MCF 10A (cell line): ENCODE measurements around the gene TCEANC2. TPM values are rescaled to one million over a fixed set of nuclear protein-coding genes. Genes with fewer than 3 reads are reported as not detected.

ENCODE experiments used
- BruUV-seq: library from RNA; stranded (reverse); fragments of 400-500 nt; replicated peaks from 2 replicates; lab custom pipeline; 2021; lab: Mats Ljungman, UMichigan
- CTCF ChIA-PET: fragments of 300-600 bp; sonication (Branson Sonifier 250); formaldehyde crosslinking; extraction: SDS; loops from one replicate; lab custom pipeline; 2021; ENCODE audit warnings: antibody characterized with exemption, inconsistent platforms; lab: Yijun Ruan, JAX
- POLR2A ChIA-PET: fragments of 300-600, 350-650 bp; sonication (Branson Sonifier 250); formaldehyde crosslinking; extraction: SDS; loops from one replicate; lab custom pipeline; 2020; ENCODE audit warnings: antibody characterized with exemption, inconsistent platforms; lab: Yijun Ruan, JAX
- DNase-seq: peaks from one replicate; pipeline ENCODE4 v3.0.0-alpha.2; 2018; ENCODE audit not compliant: unreplicated experiment
- H3K27ac Mint-ChIP-seq: one replicate; pipeline ENCODE4 v1.8.0; 2022; ENCODE audit warnings: mild to moderate bottlenecking, low read depth, mixed read lengths; ENCODE audit not compliant: unreplicated experiment
- H3K27me3 Mint-ChIP-seq: one replicate; pipeline ENCODE4 v1.8.0; 2022; ENCODE audit warnings: mixed read lengths; ENCODE audit not compliant: insufficient read depth, unreplicated experiment
- H3K36me3 Mint-ChIP-seq: one replicate; pipeline ENCODE4 v1.8.0; 2022; ENCODE audit warnings: mild to moderate bottlenecking, moderate library complexity, mixed read lengths; ENCODE audit not compliant: insufficient read depth, unreplicated experiment
- H3K4me1 Mint-ChIP-seq: one replicate; pipeline ENCODE4 v1.8.0; 2022; ENCODE audit warnings: mixed read lengths; ENCODE audit not compliant: insufficient read depth, unreplicated experiment
- H3K4me3 Mint-ChIP-seq: one replicate; pipeline ENCODE4 v1.8.0; 2022; ENCODE audit warnings: mild to moderate bottlenecking, moderate library complexity, mixed read lengths; ENCODE audit not compliant: unreplicated experiment
- H3K9me3 Mint-ChIP-seq: one replicate; pipeline ENCODE4 v1.8.0; 2022; ENCODE audit warnings: mixed read lengths; ENCODE audit not compliant: unreplicated experiment
- intact Hi-C: fragments of 100-400 bp; cut with micrococcal nuclease; formaldehyde crosslinking; loops from 2 replicates; pipeline ENCODE4 v1.14.1; 2022
- total RNA-seq: library from RNA; stranded (reverse); gene quantifications from 2 replicates; pipeline ENCODE4 v1.2.3, GENCODE V29; 2022
- TF ChIP-seq, protein P1 (sequence below): fragments of 200-600 bp; IDR thresholded peaks from one replicate; pipeline ENCODE4 v1.8.0; 2022; ENCODE audit warnings: antibody characterized with exemption, mild to moderate bottlenecking; ENCODE audit not compliant: unreplicated experiment

Gene TCEANC2
- total RNA-seq, 1 experiment from 2014 or later, result 3.6 TPM

DNA sequence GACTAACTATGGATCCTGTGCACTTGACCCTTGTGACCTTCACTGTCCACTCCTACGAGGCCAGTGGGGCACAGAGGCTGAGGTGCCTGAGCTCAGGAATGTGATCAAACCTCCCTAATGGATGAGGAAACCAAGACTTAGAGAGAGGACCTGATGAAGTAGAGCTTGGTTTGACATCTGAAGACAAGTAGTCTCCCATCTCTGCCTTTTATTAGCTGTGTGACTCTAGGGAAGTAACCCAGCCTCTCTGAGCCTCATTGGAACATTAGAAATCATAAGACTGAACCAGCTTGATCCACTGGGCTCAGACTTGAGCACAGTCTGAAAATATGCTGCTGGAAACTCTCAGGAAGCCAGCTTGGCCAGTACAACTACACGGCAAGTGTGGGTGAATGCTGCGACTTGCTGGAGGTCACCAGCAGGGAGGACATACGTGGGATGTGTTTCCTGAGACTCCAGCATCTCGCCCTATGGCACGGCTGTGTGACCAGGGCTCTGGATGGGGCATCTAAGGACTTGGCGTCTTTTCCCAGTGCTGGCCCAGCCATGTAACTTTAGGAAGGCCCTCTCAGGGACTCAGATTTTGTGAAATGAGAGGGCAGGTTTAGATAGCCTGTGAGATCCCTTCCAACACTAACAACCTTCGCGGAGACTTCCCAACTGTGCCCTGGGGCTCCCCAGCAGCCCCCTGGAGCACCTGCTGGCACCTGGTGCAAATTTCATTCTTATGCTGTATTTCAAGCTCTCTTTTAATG is 88.9 kb downstream of the TCEANC2 start:
- BruUV-seq, result no TSS peak
- ChIA-PET CTCF (interaction anchor here (0.5 to 0.6 kb wide), 2 partner anchors 21 to 397 kb away, joined by 3 read pairs; no protein-coding TSS in a partner anchor), POLR2A (interaction anchor here (0.6 to 1.7 kb wide), 2 partner anchors 58 to 681 kb away, joined by 3 to 4 read pairs; partner anchors contain the start of genes CYB5RL and MRPL37)
- Mint-ChIP-seq H3K9me3 (no peaks in the 10 kb centered on the region), H3K36me3 (no peaks in the 10 kb centered on the region), H3K27ac (no peak overlapping the region), H3K27me3 (no peaks in the 10 kb centered on the region), H3K4me1 (no peaks in the 10 kb centered on the region), H3K4me3 (no peak overlapping the region)
- intact Hi-C loops, result no loop called here
- TF ChIP-seq, protein P1, sequence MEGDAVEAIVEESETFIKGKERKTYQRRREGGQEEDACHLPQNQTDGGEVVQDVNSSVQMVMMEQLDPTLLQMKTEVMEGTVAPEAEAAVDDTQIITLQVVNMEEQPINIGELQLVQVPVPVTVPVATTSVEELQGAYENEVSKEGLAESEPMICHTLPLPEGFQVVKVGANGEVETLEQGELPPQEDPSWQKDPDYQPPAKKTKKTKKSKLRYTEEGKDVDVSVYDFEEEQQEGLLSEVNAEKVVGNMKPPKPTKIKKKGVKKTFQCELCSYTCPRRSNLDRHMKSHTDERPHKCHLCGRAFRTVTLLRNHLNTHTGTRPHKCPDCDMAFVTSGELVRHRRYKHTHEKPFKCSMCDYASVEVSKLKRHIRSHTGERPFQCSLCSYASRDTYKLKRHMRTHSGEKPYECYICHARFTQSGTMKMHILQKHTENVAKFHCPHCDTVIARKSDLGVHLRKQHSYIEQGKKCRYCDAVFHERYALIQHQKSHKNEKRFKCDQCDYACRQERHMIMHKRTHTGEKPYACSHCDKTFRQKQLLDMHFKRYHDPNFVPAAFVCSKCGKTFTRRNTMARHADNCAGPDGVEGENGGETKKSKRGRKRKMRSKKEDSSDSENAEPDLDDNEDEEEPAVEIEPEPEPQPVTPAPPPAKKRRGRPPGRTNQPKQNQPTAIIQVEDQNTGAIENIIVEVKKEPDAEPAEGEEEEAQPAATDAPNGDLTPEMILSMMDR, result no peak
- no peak for DNase-seq

DNA sequence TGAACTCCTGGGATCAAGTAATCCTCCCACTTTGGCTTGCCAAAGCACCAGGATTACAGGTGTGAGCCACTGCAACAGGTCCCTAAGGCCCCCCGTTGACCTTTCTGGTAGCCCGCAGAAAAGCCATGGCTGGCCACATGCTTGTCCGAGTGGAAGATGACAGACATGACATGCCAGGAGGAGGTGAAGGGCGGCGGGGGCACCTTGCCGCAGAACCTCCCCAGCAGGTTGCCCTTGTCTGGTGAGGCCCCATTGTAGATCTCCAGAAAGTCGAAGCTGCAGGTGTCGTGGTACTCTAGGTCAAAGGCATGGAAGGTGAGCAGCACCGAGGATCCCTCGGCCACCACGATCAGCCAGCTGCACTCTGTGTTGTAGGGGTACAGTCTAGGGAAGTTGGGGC is 91.0 kb downstream of the TCEANC2 start:
- POLR2A ChIA-PET, result no interaction called here
- intact Hi-C loops, result no loop called here

DNA sequence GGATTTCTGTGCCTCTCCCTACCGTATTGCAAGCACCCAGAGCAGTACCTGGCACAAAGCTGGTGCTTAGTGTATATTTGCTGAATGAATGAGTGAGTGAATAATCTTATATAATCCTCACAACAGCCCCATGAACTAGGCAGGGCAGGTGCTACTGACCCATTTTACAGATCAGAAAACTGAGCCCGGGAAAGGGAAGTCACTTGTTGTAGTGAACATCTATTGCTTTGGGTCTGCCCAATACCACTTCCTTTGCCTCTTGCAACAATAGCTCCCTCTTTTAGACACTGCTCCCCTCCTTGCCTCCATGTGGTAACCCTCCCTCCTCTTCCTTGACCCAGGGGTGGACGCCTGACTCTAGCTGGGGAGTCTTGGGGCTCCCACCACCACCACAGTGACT is 96.3 kb downstream of the TCEANC2 start:
- intact Hi-C loops, result no loop called here
- CTCF ChIA-PET, result no interaction called here
- no peak for DNase-seq
- Mint-ChIP-seq H3K36me3 (no peaks in the 10 kb centered on the region), H3K27me3 (no peaks in the 10 kb centered on the region), H3K9me3 (no peaks in the 10 kb centered on the region), H3K4me3 (no peak overlapping the region), H3K4me1 (peaks cover 17% of the 10 kb centered on the region), H3K27ac (no peak overlapping the region)
- TF ChIP-seq, protein P1, result no peak
- POLR2A ChIA-PET, result no interaction called here
- BruUV-seq, result no TSS peak

More for the DNA sequence above, 91.0 kb downstream of the TCEANC2 start:
- CTCF ChIA-PET, result no interaction called here
- Mint-ChIP-seq H3K4me3 (no peak overlapping the region), H3K9me3 (no peaks in the 10 kb centered on the region), H3K36me3 (no peaks in the 10 kb centered on the region), H3K27ac (no peak overlapping the region), H3K4me1 (no peaks in the 10 kb centered on the region), H3K27me3 (no peaks in the 10 kb centered on the region)
- no TSS peak for BruUV-seq
- DNase-seq, result no peak
- TF ChIP-seq, protein P1, result no peak

DNA sequence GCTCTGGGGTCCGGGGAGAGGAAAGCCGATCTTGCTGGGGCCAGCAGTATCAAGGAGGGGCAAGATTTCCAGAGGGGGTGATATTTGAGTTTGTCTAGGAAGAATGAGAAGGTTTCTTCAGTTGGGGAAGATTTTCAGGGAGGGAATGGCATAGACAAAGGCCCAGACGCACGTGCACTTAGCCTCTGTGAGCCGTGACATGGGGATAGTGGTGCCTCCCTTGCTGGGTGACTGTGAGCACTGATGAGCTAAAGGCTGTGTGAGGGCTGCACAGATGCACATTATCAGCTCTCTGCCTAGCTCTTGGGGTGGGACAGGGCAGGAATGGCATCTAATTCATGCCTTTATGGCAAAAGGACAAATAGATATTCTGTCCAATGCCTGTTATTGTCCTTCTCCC is 97.6 kb downstream of the TCEANC2 start:
- POLR2A ChIA-PET, result no interaction called here
- Mint-ChIP-seq H3K4me3 (no peak overlapping the region), H3K9me3 (no peaks in the 10 kb centered on the region), H3K27me3 (no peaks in the 10 kb centered on the region), H3K4me1 (peaks cover 17% of the 10 kb centered on the region), H3K36me3 (no peaks in the 10 kb centered on the region), H3K27ac (no peak overlapping the region)
- no TSS peak for BruUV-seq
- TF ChIP-seq, protein P1, result no peak
- CTCF ChIA-PET, result interaction anchor here (0.5 to 0.6 kb wide), 3 partner anchors 9 to 487 kb away, joined by 3 to 4 read pairs (median 3); no protein-coding TSS in a partner anchor
- DNase-seq, result no peak
- intact Hi-C loops, result no loop called here
